GM21528 (cell line): Measurements from ENCODE around the gene AGAP5.

Source experiments
- ATAC-seq: cut with Tn5 transposase; IDR thresholded peaks from one replicate; pipeline ENCODE4 v1.9.1; 2021; ENCODE audit warnings: mild to moderate bottlenecking, moderate library complexity; ENCODE audit not compliant: unreplicated experiment, low FRiP score

AGAP5 gene

DNA sequence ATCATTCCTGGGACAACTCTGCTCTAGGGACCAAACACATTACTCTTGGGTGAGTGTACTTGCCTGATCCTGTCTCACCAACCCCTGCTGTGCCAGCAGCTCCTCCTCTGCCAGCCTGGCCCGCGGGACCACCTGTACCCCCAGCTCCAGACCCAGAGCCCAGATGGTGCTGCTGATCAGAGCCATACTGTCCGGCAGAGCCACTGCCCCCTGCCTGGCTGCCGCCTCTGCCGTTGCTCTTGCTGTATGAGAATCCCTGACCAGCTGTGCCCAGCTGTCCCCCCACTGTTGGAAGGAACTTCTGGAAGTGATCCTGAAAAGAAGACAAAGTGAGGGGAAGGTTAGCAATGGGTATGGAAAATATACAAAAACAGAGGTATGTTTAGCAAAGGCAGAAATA lies 63.5 kb downstream of the AGAP5 start:
- ATAC-seq: no peak

DNA sequence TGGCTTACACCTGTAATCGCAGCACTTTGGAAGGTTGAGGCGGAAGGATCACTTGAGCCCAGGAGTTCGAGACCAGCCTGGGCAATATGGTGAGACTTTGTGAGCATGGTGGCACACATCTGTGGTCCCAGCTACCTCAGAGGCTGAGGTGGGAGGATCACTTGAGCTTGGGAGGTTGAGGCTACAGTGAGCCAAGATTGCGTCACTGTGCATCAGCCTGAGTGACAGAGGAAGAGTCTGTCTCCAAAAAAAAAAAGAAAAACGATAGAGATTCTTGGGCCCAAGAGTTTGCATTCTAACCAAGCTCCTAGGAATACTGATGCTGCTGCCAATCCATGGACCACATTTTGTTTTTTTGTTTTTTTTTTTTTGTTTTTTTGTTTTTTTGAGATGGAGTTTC lies 68.7 kb downstream of the AGAP5 start:
- no peak for ATAC-seq

DNA sequence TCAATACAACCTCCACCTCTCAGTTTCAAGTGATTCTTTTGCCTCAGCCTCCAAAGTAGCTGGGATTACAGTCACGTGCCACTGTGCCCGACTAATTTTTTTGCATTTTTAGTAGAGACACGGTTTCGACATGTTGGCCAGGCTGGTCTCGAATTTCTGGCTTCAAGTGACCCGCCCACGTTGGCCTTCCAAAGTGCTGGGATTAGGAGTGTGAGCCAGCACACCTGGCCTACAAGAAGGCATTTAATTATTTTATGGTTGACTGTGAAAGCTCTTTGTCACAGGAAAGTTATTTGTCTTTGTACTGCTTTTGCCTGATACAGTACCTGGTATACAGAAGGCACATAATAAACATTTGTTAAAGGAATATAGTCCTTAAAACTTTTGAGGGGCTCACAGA lies 69.5 kb downstream of the AGAP5 start:
- no peak for ATAC-seq

DNA sequence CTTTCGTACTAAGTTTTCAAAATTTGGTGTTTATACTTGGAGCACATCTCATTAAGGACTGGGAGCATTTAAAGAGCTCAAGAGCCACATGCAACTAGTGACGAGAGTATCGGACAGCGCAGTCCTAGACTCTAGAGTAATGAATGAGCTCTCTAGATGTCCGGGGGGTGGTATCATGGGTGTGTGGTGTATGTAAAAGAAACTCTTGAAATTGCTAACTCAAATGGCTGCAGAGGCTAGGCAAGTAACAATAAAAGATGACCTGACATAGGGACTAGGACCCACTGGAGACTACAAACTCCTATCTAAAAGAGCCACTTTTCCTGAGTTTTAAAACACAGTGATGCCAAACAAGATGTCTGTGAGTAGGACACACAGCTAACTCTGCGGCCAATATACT lies 70.6 kb downstream of the AGAP5 start:
- ATAC-seq: no peak

DNA sequence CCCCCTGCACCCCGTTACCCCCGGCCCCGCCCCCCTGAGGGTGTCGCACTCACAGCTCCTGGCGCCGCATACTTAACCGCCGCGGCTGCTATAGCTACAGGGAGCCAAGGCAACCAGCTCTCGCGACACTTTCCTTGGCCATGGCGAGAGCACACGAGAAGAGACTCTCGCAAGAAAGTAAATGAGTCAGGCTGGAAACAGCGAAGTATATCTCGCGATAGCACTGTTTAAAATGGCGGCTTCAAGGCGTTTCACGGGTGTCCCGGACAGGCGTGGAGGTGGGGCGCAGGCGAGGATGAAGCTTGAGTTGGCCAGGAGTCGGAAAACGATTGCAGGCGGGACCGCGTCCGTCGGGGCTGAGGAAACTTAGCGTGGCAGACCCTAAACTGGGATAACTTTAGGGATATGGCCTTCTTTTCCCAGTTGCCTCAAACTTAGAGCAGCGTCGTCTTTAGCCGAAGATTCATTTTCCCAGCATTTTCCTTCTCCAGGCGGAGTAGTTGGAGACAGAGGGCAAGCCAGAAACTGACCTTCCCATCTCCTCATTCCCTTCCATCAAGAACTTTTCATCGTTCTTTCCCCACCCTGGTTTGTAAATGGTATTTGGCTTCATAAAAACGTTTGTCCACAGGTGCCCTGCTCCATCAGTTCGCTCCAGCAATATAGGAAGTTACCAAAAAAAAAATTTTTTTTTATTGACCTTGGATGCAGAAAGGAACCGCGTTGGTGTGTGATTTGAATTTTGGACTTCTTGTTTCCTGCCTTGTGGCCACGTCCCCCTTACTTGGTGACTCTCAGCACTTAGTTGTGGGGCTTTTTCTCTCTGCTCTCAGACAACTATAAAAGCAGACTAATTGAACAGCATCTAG lies 71.8 kb downstream of the AGAP5 start:
- peak; percentile 95 for ATAC-seq

DNA sequence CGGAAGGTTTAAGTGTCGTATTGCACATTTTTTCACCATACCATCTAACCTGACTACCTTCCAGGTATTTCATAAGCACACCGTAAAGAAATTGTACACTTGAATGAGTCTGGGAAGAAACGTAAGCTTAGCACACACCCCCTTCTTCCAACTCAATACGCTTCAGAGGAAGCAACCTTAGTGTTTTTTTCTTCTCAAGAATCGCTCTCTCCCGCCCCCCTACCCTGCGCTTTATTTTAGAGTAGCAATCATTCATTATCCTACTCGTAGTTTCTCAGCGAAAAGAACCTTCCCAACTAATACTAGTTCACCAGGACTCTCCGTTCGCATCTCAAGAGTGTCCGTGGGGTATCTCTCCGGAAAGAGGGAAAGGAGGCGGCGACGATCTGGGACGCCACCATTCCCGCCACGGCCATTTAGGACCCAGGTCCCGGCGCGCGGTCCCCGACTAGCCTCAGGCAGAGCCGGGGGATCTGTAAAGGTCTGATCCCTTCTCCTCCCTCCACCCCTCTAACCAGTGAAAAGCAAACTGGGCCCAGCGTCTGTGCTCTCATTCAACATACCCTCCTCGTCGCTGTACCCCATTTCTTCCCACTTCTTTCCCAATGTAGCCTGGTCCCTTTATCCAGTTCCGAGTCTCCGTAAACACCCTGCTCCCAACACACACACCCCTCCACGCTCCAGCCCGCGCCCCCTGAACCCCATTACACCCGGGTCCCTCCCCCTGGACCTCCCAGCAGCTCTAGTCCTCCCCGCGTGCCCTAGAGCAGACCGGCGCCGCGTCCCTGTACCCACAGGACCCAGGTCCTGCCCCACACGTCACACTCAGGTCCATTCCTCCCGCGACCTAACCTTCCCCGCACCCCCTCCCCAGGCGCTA lies 72.7 kb downstream of the AGAP5 start:
- peak; percentile 35 for ATAC-seq
